Cardiac muscle cell (in vitro differentiated cells and primary cell): ENCODE results near the gene DYSF. TPM values are rescaled to one million over a fixed set of nuclear protein-coding genes. Genes with fewer than 3 reads are reported as not detected.

ENCODE experiments used
- DNase-seq, 2 donors: peaks; one replicate each; pipeline versions ENCODE4 v3.0.0 to v3.0.0-alpha.2; 2010 to 2017; ENCODE audit warnings: low read depth in 1 of 2, low spot score in 1 of 2
- H3K27ac ChIP-seq: fragments of 200-600 bp; sonication (generic); 2 replicates; pipeline ENCODE4 v1.5.1; 2016
- H3K27me3 ChIP-seq: fragments of 200-600 bp; sonication (generic); 2 replicates; pipeline ENCODE4 v1.6.0; 2016; ENCODE audit warnings: control low read depth
- H3K36me3 ChIP-seq: fragments of 200-600 bp; sonication (generic); 2 replicates; pipeline ENCODE4 v1.5.1; 2016; ENCODE audit warnings: control low read depth
- H3K4me1 ChIP-seq: fragments of 200-600 bp; sonication (generic); 2 replicates; pipeline ENCODE4 v1.8.1; 2017; ENCODE audit warnings: low read depth, mild to moderate bottlenecking, mixed run types
- H3K4me3 ChIP-seq: fragments of 200-600 bp; sonication (generic); 2 replicates; pipeline ENCODE4 v1.5.1; 2016; ENCODE audit warnings: mild to moderate bottlenecking
- H3K9me3 ChIP-seq: fragments of 200-600 bp; sonication (generic); 2 replicates; pipeline ENCODE4 v1.5.1; 2017; ENCODE audit warnings: low read depth, mild to moderate bottlenecking, control low read depth
- CTCF ChIP-seq: IDR thresholded peaks from 2 replicates; pipeline ENCODE4 v1.5.1; 2012; ENCODE audit warnings: low read depth, mild to moderate bottlenecking, low read length
- polyA plus RNA-seq: library from polyadenylated mRNA; unstranded; fragments of >200 nt; fragmentation: Nextera tagmentation; extraction: Ambion mirVana; gene quantifications from 2 replicates; pipeline ENCODE4 v1.2.1, GENCODE V29; 2016
- total RNA-seq: library from RNA; depleted of rRNA; stranded (reverse); fragments of >200 nt; gene quantifications from 2 replicates; pipeline ENCODE4 v1.2.3, GENCODE V29; 2016

DYSF gene
- total and polyA plus RNA-seq, 2 experiments from 2014 or later: 34.6 to 57.4 TPM

- peaks cover 11% of the 10 kb centered on the region for H3K4me1 ChIP-seq
- H3K27ac ChIP-seq: no peak overlapping the region
- TF ChIP-seq CTCF: no peak
- DNase-seq: no peak
- no peak overlapping the region for H3K4me3 ChIP-seq
- no peaks in the 10 kb centered on the region for H3K9me3 ChIP-seq
- no peaks in the 10 kb centered on the region for H3K27me3 ChIP-seq
- H3K36me3 ChIP-seq: no peaks in the 10 kb centered on the region
These were observed 272.5 kb downstream of the DYSF start for GRCh38 chr2:71725836-71726235.

- DNase-seq: peak in 1 of 2 donors; percentile 37
- no peaks in the 10 kb centered on the region for H3K36me3 ChIP-seq
- H3K27ac ChIP-seq: no peak overlapping the region
- no peak overlapping the region for H3K4me3 ChIP-seq
- peaks cover 3% of the 10 kb centered on the region for H3K4me1 ChIP-seq
- H3K27me3 ChIP-seq: no peaks in the 10 kb centered on the region
- no peaks in the 10 kb centered on the region for H3K9me3 ChIP-seq
- no peak for TF ChIP-seq CTCF
These were observed 274.2 kb downstream of the DYSF start for GRCh38 chr2:71727562-71727961.

- Histone ChIP-seq H3K4me1 (peaks cover under 1% of the 10 kb centered on the region), H3K27me3 (no peaks in the 10 kb centered on the region), H3K9me3 (no peaks in the 10 kb centered on the region), H3K4me3 (no peak overlapping the region), H3K27ac (no peak overlapping the region), H3K36me3 (no peaks in the 10 kb centered on the region)
- no peak for DNase-seq
- TF ChIP-seq CTCF: no peak
These were observed 274.7 kb downstream of the DYSF start for GRCh38 chr2:71728036-71728435.

GRCh38 chr2:71730785-71731383 lies 277.5 kb downstream of the DYSF start:
- H3K36me3 ChIP-seq: no peaks in the 10 kb centered on the region
- DNase-seq: no peak
- no peak overlapping the region for H3K27ac ChIP-seq
- H3K4me1 ChIP-seq: no peaks in the 10 kb centered on the region
- no peak for TF ChIP-seq CTCF
- no peak overlapping the region for H3K4me3 ChIP-seq
- no peaks in the 10 kb centered on the region for H3K9me3 ChIP-seq
- no peaks in the 10 kb centered on the region for H3K27me3 ChIP-seq

- TF ChIP-seq CTCF: no peak
- no peaks in the 10 kb centered on the region for H3K4me1 ChIP-seq
- no peaks in the 10 kb centered on the region for H3K36me3 ChIP-seq
- no peak for DNase-seq
- no peak overlapping the region for H3K4me3 ChIP-seq
- H3K9me3 ChIP-seq: no peaks in the 10 kb centered on the region
- no peak overlapping the region for H3K27ac ChIP-seq
- no peaks in the 10 kb centered on the region for H3K27me3 ChIP-seq
These were observed 281.3 kb downstream of the DYSF start for GRCh38 chr2:71734620-71735019.
